Kidney (tissue), 14 donors: ENCODE data around the gene SRRM2. TPM values are rescaled to one million over a fixed set of nuclear protein-coding genes. Genes with fewer than 3 reads are reported as not detected.

Experiments used
- DNase-seq, 5 donors: peaks; one replicate each; pipeline ENCODE4 v3.0.0-alpha.2; 2013 to 2020
- FAIRE-seq: peaks from 2 replicates; lab custom pipeline; 2012; peaks lifted over from hg19 to GRCh38; lab: Jason Lieb, UNC
- H3K27ac ChIP-seq, 2 donors: one replicate each; pipeline ENCODE4 v1.7.0; 2013; ENCODE audit warnings: low read depth in 2 of 2, low read length in 2 of 2, inconsistent platforms in 1 of 2
- H3K27me3 ChIP-seq: one replicate; pipeline ENCODE4 v1.7.1; 2013; ENCODE audit warnings: low read length, inconsistent platforms; ENCODE audit not compliant: control insufficient read depth, insufficient read depth
- H3K36me3 ChIP-seq, 3 donors: one replicate each; pipeline versions ENCODE4 v1.7.0 to v1.7.1; 2013; ENCODE audit warnings: low read length in 3 of 3, control low read depth in 1 of 3, inconsistent platforms in 1 of 3; ENCODE audit not compliant: insufficient read depth in 3 of 3, control insufficient read depth in 2 of 3
- H3K4me1 ChIP-seq, 3 donors: one replicate each; pipeline versions ENCODE4 v1.7.0 to v1.7.1; 2013; ENCODE audit warnings: low read length in 3 of 3, inconsistent platforms in 1 of 3, low read depth in 1 of 3; ENCODE audit not compliant: control insufficient read depth in 2 of 3, insufficient read depth in 2 of 3
- H3K4me3 ChIP-seq, 3 donors: one replicate each; pipeline versions ENCODE4 v1.7.0 to v1.8.1; 2013; ENCODE audit warnings: low read length in 3 of 3, control low read depth in 1 of 3, inconsistent platforms in 1 of 3
- H3K9ac ChIP-seq, 3 donors: one replicate each; pipeline versions ENCODE4 v1.7.0 to v1.7.1; 2013; ENCODE audit warnings: low read length in 3 of 3, control low read depth in 1 of 3, inconsistent platforms in 1 of 3
- H3K9me3 ChIP-seq, 3 donors: one replicate each; pipeline versions ENCODE4 v1.7.0 to v1.7.1; 2013; ENCODE audit warnings: low read length in 3 of 3, control low read depth in 1 of 3, inconsistent platforms in 1 of 3; ENCODE audit not compliant: control insufficient read depth in 2 of 3, insufficient read depth in 1 of 3
- intact Hi-C: fragments of 100-400 bp; cut with DNase I; formaldehyde crosslinking; loops from one replicate; pipeline ENCODE4 v1.11.1; 2022
- polyA plus RNA-seq: library from polyadenylated mRNA; stranded (reverse); fragments of 350-450 nt; fragmentation: Illumina TruSeq; extraction: RNeasy Lipid Tissue Mini Kit (QIAGEN cat#74804); gene quantifications from one replicate; pipeline ENCODE4 v1.2.3, GENCODE V29; 2014; ENCODE audit warnings: low read depth, low replicate concordance; ENCODE audit not compliant: insufficient read depth
- total RNA-seq: library from RNA; stranded (reverse); fragmentation: NEBNext Ultra II Directional; extraction: Animal tissue kit (Norgen Biotek cat#: 25700); gene quantifications from one replicate; pipeline ENCODE4 v1.2.1, GENCODE V29; 2021
- TF ChIP-seq, protein P1 (sequence below): IDR thresholded peaks from 3 replicates; pipeline ENCODE4 v1.5.1; 2012; ENCODE audit warnings: mild to moderate bottlenecking, moderate library complexity, borderline replicate concordance; ENCODE audit not compliant: insufficient read depth; ENCODE audit errors: extremely low read depth
- donor health status: control.
- donor health status: control.
- donor health status: control.
- donor health status: control.
- donor health status: control.
- donor health status: DM: yes; HTN: yes; CAD: no.
- donor health status: Normal renal cell carcinoma (clear cell type).

SRRM2 gene
- total and polyA plus RNA-seq, 2 donors from 2014 or later: 386 to 621 TPM

DNA sequence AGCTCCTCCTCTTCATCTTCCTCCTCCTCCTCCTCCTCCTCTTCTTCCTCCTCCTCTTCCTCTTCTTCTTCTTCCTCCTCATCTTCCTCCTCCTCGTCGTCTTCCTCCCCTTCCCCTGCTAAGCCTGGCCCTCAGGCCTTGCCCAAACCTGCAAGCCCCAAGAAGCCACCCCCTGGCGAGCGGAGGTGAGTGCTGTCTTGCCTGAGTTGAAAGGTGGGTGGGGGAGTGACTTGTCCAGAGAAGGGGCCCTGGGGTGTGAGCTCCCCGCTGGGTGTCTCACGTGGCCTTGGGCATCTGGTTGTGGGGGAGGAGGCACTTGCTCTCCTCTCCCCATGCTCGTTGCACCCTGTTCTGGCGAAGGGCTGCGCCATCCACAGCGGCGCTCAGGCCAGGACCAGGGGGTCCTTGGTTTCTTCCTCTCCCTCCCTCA, 16.7 kb downstream of the SRRM2 start:
- peak in 1 of 5 donors; percentile 71 for DNase-seq
- no peak overlapping the region for H3K4me3 ChIP-seq

GRCh38 chr16:2769675-2770056, 17.2 kb downstream of the SRRM2 start:
- TF ChIP-seq, protein P1, sequence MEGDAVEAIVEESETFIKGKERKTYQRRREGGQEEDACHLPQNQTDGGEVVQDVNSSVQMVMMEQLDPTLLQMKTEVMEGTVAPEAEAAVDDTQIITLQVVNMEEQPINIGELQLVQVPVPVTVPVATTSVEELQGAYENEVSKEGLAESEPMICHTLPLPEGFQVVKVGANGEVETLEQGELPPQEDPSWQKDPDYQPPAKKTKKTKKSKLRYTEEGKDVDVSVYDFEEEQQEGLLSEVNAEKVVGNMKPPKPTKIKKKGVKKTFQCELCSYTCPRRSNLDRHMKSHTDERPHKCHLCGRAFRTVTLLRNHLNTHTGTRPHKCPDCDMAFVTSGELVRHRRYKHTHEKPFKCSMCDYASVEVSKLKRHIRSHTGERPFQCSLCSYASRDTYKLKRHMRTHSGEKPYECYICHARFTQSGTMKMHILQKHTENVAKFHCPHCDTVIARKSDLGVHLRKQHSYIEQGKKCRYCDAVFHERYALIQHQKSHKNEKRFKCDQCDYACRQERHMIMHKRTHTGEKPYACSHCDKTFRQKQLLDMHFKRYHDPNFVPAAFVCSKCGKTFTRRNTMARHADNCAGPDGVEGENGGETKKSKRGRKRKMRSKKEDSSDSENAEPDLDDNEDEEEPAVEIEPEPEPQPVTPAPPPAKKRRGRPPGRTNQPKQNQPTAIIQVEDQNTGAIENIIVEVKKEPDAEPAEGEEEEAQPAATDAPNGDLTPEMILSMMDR: no peak
- Histone ChIP-seq H3K27ac (no peak overlapping the region), H3K9me3 (no peaks in the 10 kb centered on the region), H3K9ac (no peak overlapping the region), H3K4me3 (no peak overlapping the region), H3K36me3 (peaks cover 6 to 75% (median 50%) of the 10 kb centered on the region in 3 donors), H3K27me3 (no peaks in the 10 kb centered on the region), H3K4me1 (no peaks in the 10 kb centered on the region)
- FAIRE-seq: no peak
- intact Hi-C loops: no loop called here
- peak in 1 of 5 donors; percentile 74 for DNase-seq

More for the DNA sequence above, 16.7 kb downstream of the SRRM2 start:
- H3K36me3 ChIP-seq: peaks cover 11 to 75% (median 54%) of the 10 kb centered on the region in 3 donors
- H3K9ac ChIP-seq: no peak overlapping the region
- FAIRE-seq: no peak
- H3K27me3 ChIP-seq: no peaks in the 10 kb centered on the region
- no peaks in the 10 kb centered on the region for H3K4me1 ChIP-seq
- no peak overlapping the region for H3K27ac ChIP-seq
- intact Hi-C loops: no loop called here
- TF ChIP-seq, protein P1: no peak
- no peaks in the 10 kb centered on the region for H3K9me3 ChIP-seq

DNA sequence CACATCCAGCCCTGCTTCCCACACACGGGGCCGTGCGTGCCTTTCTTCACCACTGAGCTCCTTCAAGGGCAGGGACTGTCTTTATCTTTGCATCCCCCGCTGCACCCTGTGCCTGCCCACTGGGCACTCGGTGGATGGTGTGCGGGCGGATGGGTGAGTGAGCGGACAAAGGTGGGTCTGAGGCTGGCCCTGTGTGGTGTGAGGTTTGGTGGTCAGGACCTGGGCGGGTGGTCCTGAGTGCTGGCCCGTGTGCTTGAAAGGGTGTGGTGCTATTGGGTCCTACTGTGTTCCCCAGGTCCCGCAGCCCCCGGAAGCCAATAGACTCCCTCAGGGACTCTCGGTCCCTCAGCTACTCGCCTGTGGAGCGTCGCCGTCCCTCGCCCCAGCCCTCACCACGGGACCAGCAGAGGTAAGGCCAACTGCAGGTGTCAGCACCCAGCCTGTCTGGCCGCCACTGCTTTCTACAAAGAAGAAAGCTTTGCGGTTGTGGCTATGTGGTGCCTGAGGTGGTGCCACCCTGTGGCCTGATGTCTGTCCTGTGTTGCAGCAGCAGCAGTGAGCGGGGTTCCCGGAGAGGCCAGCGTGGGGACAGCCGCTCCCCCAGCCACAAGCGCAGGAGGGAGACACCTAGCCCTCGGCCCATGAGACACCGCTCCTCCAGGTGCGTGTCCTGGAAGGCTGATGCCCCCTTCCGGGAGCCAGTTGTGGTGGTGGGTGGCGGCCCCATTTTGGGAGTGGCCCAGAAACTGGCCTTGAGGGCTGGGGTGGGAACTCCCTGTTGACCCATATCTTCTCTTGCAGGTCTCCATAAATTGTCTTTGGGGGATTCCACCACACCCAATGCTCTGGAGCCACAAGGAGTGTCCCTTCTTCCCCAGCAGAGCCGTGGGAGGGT, 17.9 kb downstream of the SRRM2 start:
- Histone ChIP-seq H3K27ac (no peak overlapping the region), H3K9ac (no peak overlapping the region)
- DNase-seq: peak in 1 of 5 donors; percentile 54

More for the DNA sequence above, 17.9 kb downstream of the SRRM2 start:
- Histone ChIP-seq H3K9me3 (no peaks in the 10 kb centered on the region), H3K4me1 (no peaks in the 10 kb centered on the region), H3K4me3 (no peak overlapping the region), H3K36me3 (peaks cover 0 to 72% (median 48%) of the 10 kb centered on the region in 3 donors), H3K27me3 (no peaks in the 10 kb centered on the region)
- intact Hi-C loops: no loop called here
- TF ChIP-seq, protein P1: no peak
- no peak for FAIRE-seq
